Measurements from ENCODE around the gene YPEL4. TPM values are rescaled to one million over a fixed set of nuclear protein-coding genes. Genes with fewer than 3 reads are reported as not detected.
A peak's percentile ranks its signal among the peaks of the same experiment; 100 is the strongest.

YPEL4 gene
- total RNA-seq, 1 experiment from 2014 or later: not detected

- TSS peak; percentile 87 for BruUV-seq (replicated peaks)
- Histone ChIP-seq H3K4me3 (ENCODE audit: low read length) (peak overlapping the region; percentile 94), H3F3A (ENCODE audit: low read length, unreplicated experiment) (no peaks in the 10 kb centered on the region), H2AFZ (ENCODE audit: low read length) (peak overlapping the region; percentile 76), H3K4me2 (ENCODE audit: low read length) (peak overlapping the region; percentile 96), H3K27ac (ENCODE audit: low read length) (no peak overlapping the region), H3K4me1 (ENCODE audit: insufficient read depth, low read length) (peaks cover 8% of the 10 kb centered on the region), H4K20me1 (ENCODE audit: low read length) (0 out of 2 replicates have a peak, but pooled peaks cover 3% of the 10 kb centered on the region), H3K9ac (ENCODE audit: low read length) (peak overlapping the region; percentile 82), H3K36me3 (ENCODE audit: low read depth, low read length) (peaks cover 21% of the 10 kb centered on the region), H3K9me3 (ENCODE audit: low read length) (no peaks in the 10 kb centered on the region), H3K79me2 (ENCODE audit: low read length) (peaks cover 32% of the 10 kb centered on the region), H3K27me3 (ENCODE audit: low read length) (no peaks in the 10 kb centered on the region), H3K9me2 (replicated peaks; ENCODE audit: low read length) (no peaks in the 10 kb centered on the region)
- intact Hi-C loops (cut with micrococcal nuclease): no loop called here
- CTCF ChIA-PET: no interaction called here
- ATAC-seq (no peak), DNase-seq (no peak)
- POLR2A ChIA-PET (ENCODE audit: unreplicated experiment): interaction anchor here (0.6 kb wide), 1 partner anchor 216 kb away, joined by 3 read pairs; no protein-coding TSS in a partner anchor
- TF ChIP-seq EZH2 (IDR thresholded peaks at IDR 0.05; ENCODE audit: low read length, unreplicated experiment): no peak
- TF ChIP-seq EZH2phosphoT487 (IDR thresholded peaks at IDR 0.05; ENCODE audit: borderline replicate concordance, low read length): no peak
- TF ChIP-seq, protein P1, sequence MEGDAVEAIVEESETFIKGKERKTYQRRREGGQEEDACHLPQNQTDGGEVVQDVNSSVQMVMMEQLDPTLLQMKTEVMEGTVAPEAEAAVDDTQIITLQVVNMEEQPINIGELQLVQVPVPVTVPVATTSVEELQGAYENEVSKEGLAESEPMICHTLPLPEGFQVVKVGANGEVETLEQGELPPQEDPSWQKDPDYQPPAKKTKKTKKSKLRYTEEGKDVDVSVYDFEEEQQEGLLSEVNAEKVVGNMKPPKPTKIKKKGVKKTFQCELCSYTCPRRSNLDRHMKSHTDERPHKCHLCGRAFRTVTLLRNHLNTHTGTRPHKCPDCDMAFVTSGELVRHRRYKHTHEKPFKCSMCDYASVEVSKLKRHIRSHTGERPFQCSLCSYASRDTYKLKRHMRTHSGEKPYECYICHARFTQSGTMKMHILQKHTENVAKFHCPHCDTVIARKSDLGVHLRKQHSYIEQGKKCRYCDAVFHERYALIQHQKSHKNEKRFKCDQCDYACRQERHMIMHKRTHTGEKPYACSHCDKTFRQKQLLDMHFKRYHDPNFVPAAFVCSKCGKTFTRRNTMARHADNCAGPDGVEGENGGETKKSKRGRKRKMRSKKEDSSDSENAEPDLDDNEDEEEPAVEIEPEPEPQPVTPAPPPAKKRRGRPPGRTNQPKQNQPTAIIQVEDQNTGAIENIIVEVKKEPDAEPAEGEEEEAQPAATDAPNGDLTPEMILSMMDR (conservative IDR thresholded peaks at IDR 0.05; ENCODE audit: low read depth, low read length): no peak
Observed at GRCh38 chr11:57658023-57658361, 8.3 kb upstream of the YPEL4 start.

GRCh38 chr11:57657194-57658022, 7.7 kb upstream of the YPEL4 start, which contains the start of gene CLP1:
Gene CLP1, plus strand, starts transcription at chr11:57657762. Its CDS starts 1,715 bp downstream, at chr11:57659477.
- peaks cover 21% of the 10 kb centered on the region for H3K36me3 ChIP-seq (ENCODE audit: low read depth, low read length)
- intact Hi-C loops (cut with micrococcal nuclease): loop anchor here (1.0 kb wide), 2 partner anchors 10 to 55 kb away; partner anchors contain the start of genes MED19 and TMX2
- CTCF ChIA-PET: no interaction called here

More at GRCh38 chr11:57657194-57658022, 7.7 kb upstream of the YPEL4 start, which contains the start of gene CLP1:
- DNase-seq (peak; percentile 100), ATAC-seq (peak; percentile 98)
- H3K9ac ChIP-seq (ENCODE audit: low read length): peak within 1 kb of the TSS; percentile 82
- H3K9me3 ChIP-seq (ENCODE audit: low read length): no peaks in the 10 kb centered on the region
- peaks cover 32% of the 10 kb centered on the region for H3K79me2 ChIP-seq (ENCODE audit: low read length)
- POLR2A ChIA-PET (ENCODE audit: unreplicated experiment): interaction anchor here (0.6 kb wide), 1 partner anchor 216 kb away, joined by 3 read pairs; no protein-coding TSS in a partner anchor
- BruUV-seq (replicated peaks): no TSS peak
- peak within 1 kb of the TSS; percentile 76 for H2AFZ ChIP-seq (ENCODE audit: low read length)
- H3K4me3 ChIP-seq (ENCODE audit: low read length): peak within 1 kb of the TSS; percentile 94
- no peaks in the 10 kb centered on the region for H3F3A ChIP-seq (ENCODE audit: low read length, unreplicated experiment)
- no peaks in the 10 kb centered on the region for H3K9me2 ChIP-seq (replicated peaks; ENCODE audit: low read length)
- H4K20me1 ChIP-seq (ENCODE audit: low read length): 0 out of 2 replicates have a peak, but pooled peaks cover 3% of the 10 kb centered on the region
- peaks cover 8% of the 10 kb centered on the region for H3K4me1 ChIP-seq (ENCODE audit: insufficient read depth, low read length)
- peak within 1 kb of the TSS; percentile 96 for H3K4me2 ChIP-seq (ENCODE audit: low read length)
- H3K27me3 ChIP-seq (ENCODE audit: low read length): no peaks in the 10 kb centered on the region
- no peak for TF ChIP-seq EZH2phosphoT487 (IDR thresholded peaks at IDR 0.05; ENCODE audit: borderline replicate concordance, low read length)
- TF ChIP-seq, protein P1 (conservative IDR thresholded peaks at IDR 0.05; ENCODE audit: low read depth, low read length): no peak
- TF ChIP-seq EZH2 (IDR thresholded peaks at IDR 0.05; ENCODE audit: low read length, unreplicated experiment): no peak
- H3K27ac ChIP-seq (ENCODE audit: low read length): 0 out of 2 replicates have a peak within 1 kb of the TSS, but pooled peaks have one; percentile 11
